HEK293 (cell line): ENCODE data around the gene IRAK3.

Source experiments
- CTCF ChIA-PET: fragments of 350-600 bp; formaldehyde crosslinking; extraction: SDS; loops from one replicate; lab custom pipeline; 2021; ENCODE audit warnings: antibody characterized with exemption; lab: Yijun Ruan, JAX
- POLR2A ChIA-PET: fragments of 300-600 bp; formaldehyde crosslinking; extraction: SDS; loops from one replicate; lab custom pipeline; 2020; ENCODE audit warnings: antibody characterized with exemption, inconsistent platforms; lab: Yijun Ruan, JAX
- H3K27ac ChIP-seq: fragments of 200-500 bp; sonication (Bioruptor generic); 2 replicates; pipeline ENCODE4 v1.5.1; 2014; ENCODE audit warnings: low read depth, low read length, control low read depth, inconsistent platforms; ENCODE audit errors: extremely low read depth
- H3K36me3 ChIP-seq, 2 experiments: fragments of 200-500 bp in 1 of 2; sonication (Bioruptor generic) in 1 of 2; 1 replicate in 1 of 2; 2 replicates in 1 of 2; pipeline ENCODE4 v1.5.1; 2014 to 2017; ENCODE audit warnings: inconsistent platforms in 2 of 2, low read length in 2 of 2; ENCODE audit not compliant: control insufficient read depth in 2 of 2, insufficient read depth in 1 of 2
- H3K4me1 ChIP-seq: fragments of 200-500 bp; sonication (Bioruptor generic); 2 replicates; pipeline ENCODE4 v1.5.1; 2014; ENCODE audit warnings: mild to moderate bottlenecking, low read length, inconsistent platforms; ENCODE audit not compliant: control insufficient read depth, insufficient read depth
- H3K4me3 ChIP-seq: 2 replicates; pipeline ENCODE4 v1.5.1; 2011; ENCODE audit warnings: low read depth, mild to moderate bottlenecking, control low read depth, low read length, moderate library complexity
- H3K9me3 ChIP-seq: fragments of 200-500 bp; sonication (Bioruptor generic); 2 replicates; pipeline ENCODE4 v1.5.1; 2014; ENCODE audit warnings: low read depth, low read length, inconsistent platforms; ENCODE audit not compliant: control insufficient read depth, insufficient read depth
- IKZF3 ChIP-seq: fragments of 450-650 bp; IDR thresholded peaks from 2 replicates; pipeline ENCODE4 v1.5.0; 2018; ENCODE audit warnings: missing biosample characterization, mild to moderate bottlenecking, missing genetic modification characterization, moderate library complexity
- KLF1 ChIP-seq: fragments of 450-650 bp; formaldehyde crosslinking; IDR thresholded peaks from 2 replicates; pipeline ENCODE4 v1.5.1; 2016; ENCODE audit warnings: missing biosample characterization, missing genetic modification characterization
- SP2 ChIP-seq: fragments of 450-650 bp; formaldehyde crosslinking; IDR thresholded peaks from 2 replicates; pipeline ENCODE4 v1.5.1; 2016; ENCODE audit warnings: missing biosample characterization, missing genetic modification characterization
- ZFP37 ChIP-seq: fragments of 450-650 bp; formaldehyde crosslinking; IDR thresholded peaks from 2 replicates; pipeline ENCODE4 v1.5.1; 2016; ENCODE audit warnings: missing biosample characterization, missing genetic modification characterization
- ZNF132 ChIP-seq: fragments of 450-650 bp; formaldehyde crosslinking; IDR thresholded peaks from 2 replicates; pipeline ENCODE4 v1.5.1; 2017; ENCODE audit warnings: missing biosample characterization, missing genetic modification characterization, borderline replicate concordance
- ZNF155 ChIP-seq: fragments of 450-650 bp; formaldehyde crosslinking; IDR thresholded peaks from 2 replicates; pipeline ENCODE4 v1.5.1; 2016; ENCODE audit warnings: missing biosample characterization, missing genetic modification characterization
- ZNF19 ChIP-seq: fragments of 450-650 bp; formaldehyde crosslinking; IDR thresholded peaks from 2 replicates; pipeline ENCODE4; 2016; ENCODE audit warnings: missing biosample characterization, missing genetic modification characterization, low read depth
- ZNF26 ChIP-seq: fragments of 450-650 bp; formaldehyde crosslinking; IDR thresholded peaks from 2 replicates; pipeline ENCODE4 v1.5.1; 2016; ENCODE audit warnings: missing biosample characterization, missing genetic modification characterization
- ZNF274 ChIP-seq, 2 experiments: fragments of 200-500 bp in 1 of 2; fragments of 450-650 bp in 1 of 2; sonication (Bioruptor generic) in 1 of 2; formaldehyde crosslinking in 1 of 2; IDR thresholded peaks; 2 replicates each; pipeline versions ENCODE4 v1.5.1 to v1.6.1; 2014 to 2016; ENCODE audit warnings: borderline replicate concordance in 1 of 2, inconsistent platforms in 1 of 2, low read length in 1 of 2, missing biosample characterization in 1 of 2, missing genetic modification characterization in 1 of 2
- ZNF558 ChIP-seq: fragments of 450-650 bp; formaldehyde crosslinking; IDR thresholded peaks from 2 replicates; pipeline ENCODE4 v1.5.1; 2016; ENCODE audit warnings: missing biosample characterization, missing genetic modification characterization
- ZNF777 ChIP-seq: fragments of 450-650 bp; formaldehyde crosslinking; IDR thresholded peaks from 2 replicates; pipeline ENCODE4 v1.5.1; 2017; ENCODE audit warnings: missing biosample characterization, missing genetic modification characterization, borderline replicate concordance
- ZSCAN18 ChIP-seq: fragments of 450-650 bp; formaldehyde crosslinking; IDR thresholded peaks from 2 replicates; pipeline ENCODE4 v1.5.1; 2016; ENCODE audit warnings: missing biosample characterization, missing genetic modification characterization
- TF ChIP-seq, protein P1 (sequence below): fragments of 450-650 bp; formaldehyde crosslinking; IDR thresholded peaks from 2 replicates; pipeline ENCODE4 v1.5.1; 2016; ENCODE audit warnings: missing biosample characterization, missing genetic modification characterization
- TF ChIP-seq, protein P2 (sequence below): fragments of 450-650 bp; formaldehyde crosslinking; IDR thresholded peaks from 2 replicates; pipeline ENCODE4 v1.5.1; 2016; ENCODE audit warnings: missing biosample characterization, missing genetic modification characterization
- TF ChIP-seq, protein P3 (sequence below): fragments of 450-650 bp; formaldehyde crosslinking; IDR thresholded peaks from 2 replicates; pipeline ENCODE4 v1.5.0; 2017; ENCODE audit warnings: missing biosample characterization, missing genetic modification characterization, borderline replicate concordance
- TF ChIP-seq, protein P4 (sequence below): fragments of 450-650 bp; formaldehyde crosslinking; IDR thresholded peaks from 2 replicates; pipeline ENCODE4 v1.5.1; 2016; ENCODE audit warnings: missing biosample characterization, missing genetic modification characterization

IRAK3 gene, protein sequence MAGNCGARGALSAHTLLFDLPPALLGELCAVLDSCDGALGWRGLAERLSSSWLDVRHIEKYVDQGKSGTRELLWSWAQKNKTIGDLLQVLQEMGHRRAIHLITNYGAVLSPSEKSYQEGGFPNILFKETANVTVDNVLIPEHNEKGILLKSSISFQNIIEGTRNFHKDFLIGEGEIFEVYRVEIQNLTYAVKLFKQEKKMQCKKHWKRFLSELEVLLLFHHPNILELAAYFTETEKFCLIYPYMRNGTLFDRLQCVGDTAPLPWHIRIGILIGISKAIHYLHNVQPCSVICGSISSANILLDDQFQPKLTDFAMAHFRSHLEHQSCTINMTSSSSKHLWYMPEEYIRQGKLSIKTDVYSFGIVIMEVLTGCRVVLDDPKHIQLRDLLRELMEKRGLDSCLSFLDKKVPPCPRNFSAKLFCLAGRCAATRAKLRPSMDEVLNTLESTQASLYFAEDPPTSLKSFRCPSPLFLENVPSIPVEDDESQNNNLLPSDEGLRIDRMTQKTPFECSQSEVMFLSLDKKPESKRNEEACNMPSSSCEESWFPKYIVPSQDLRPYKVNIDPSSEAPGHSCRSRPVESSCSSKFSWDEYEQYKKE

GRCh38 chr12:66188584-66189485 lies at the start of gene IRAK3:
IRAK3 (plus strand) TSS chr12:66189214; CDS start chr12:66189300, 86 bp downstream.
- H3K36me3 ChIP-seq = no peaks in the 10 kb centered on the region
- POLR2A ChIA-PET = no interaction called here
- TF ChIP-seq SP2 (tag by site-specific recombination) = no peak
- no peak for TF ChIP-seq KLF1 (tag by site-specific recombination)
- TF ChIP-seq, protein P1, sequence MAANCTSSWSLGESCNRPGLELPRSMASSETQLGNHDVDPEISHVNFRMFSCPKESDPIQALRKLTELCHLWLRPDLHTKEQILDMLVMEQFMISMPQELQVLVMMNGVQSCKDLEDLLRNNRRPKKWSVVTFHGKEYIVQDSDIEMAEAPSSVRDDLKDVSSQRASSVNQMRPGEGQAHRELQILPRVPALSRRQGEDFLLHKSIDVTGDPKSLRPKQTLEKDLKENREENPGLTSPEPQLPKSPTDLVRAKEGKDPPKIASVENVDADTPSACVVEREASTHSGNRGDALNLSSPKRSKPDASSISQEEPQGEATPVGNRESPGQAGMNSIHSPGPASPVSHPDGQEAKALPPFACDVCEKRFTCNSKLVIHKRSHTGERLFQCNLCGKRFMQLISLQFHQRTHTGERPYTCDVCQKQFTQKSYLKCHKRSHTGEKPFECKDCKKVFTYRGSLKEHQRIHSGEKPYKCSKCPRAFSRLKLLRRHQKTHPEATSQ = no peak
- TF ChIP-seq IKZF3 (tag by site-specific recombination) = no peak
- TF ChIP-seq, all 188 proteins: peak for 0
- Histone ChIP-seq H3K9me3 (no peaks in the 10 kb centered on the region), H3K27ac (no peak within 1 kb of the TSS), H3K4me3 (no peak within 1 kb of the TSS), H3K4me1 (peaks cover 11% of the 10 kb centered on the region; the same call in 1 of the 2 replicates)
- CTCF ChIA-PET = no interaction called here

- Histone ChIP-seq H3K4me3 (no peak overlapping the region), H3K4me1 (no peaks in the 10 kb centered on the region), H3K36me3 (peaks cover 9 to 40% of the 10 kb centered on the region in 2 experiments; a peak in 2 of 3 replicates), H3K27ac (no peak overlapping the region)
- POLR2A ChIA-PET = interaction anchor here (0.9 kb wide), 1 partner anchor 8 kb away, joined by 4 read pairs; the partner anchor contains the start of gene LLPH
- CTCF ChIA-PET = interaction anchor here (0.7 kb wide), 2 partner anchors 273 to 1246 kb away, joined by 3 read pairs; no protein-coding TSS in a partner anchor
- no peak for TF ChIP-seq ZNF558 (tag by site-specific recombination)
- no peak for TF ChIP-seq ZNF26 (tag by site-specific recombination)
- TF ChIP-seq, protein P2, sequence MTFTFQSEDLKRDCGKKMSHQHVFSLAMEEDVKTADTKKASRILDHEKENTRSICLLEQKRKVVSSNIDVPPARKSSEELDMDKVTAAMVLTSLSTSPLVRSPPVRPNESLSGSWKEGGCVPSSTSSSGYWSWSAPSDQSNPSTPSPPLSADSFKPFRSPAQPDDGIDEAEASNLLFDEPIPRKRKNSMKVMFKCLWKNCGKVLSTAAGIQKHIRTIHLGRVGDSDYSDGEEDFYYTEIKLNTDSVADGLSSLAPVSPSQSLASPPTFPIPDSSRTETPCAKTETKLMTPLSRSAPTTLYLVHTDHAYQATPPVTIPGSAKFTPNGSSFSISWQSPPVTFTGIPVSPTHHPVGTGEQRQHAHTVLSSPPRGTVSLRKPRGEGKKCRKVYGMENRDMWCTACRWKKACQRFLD (tag by site-specific recombination) = no peak
- TF ChIP-seq, protein P3, sequence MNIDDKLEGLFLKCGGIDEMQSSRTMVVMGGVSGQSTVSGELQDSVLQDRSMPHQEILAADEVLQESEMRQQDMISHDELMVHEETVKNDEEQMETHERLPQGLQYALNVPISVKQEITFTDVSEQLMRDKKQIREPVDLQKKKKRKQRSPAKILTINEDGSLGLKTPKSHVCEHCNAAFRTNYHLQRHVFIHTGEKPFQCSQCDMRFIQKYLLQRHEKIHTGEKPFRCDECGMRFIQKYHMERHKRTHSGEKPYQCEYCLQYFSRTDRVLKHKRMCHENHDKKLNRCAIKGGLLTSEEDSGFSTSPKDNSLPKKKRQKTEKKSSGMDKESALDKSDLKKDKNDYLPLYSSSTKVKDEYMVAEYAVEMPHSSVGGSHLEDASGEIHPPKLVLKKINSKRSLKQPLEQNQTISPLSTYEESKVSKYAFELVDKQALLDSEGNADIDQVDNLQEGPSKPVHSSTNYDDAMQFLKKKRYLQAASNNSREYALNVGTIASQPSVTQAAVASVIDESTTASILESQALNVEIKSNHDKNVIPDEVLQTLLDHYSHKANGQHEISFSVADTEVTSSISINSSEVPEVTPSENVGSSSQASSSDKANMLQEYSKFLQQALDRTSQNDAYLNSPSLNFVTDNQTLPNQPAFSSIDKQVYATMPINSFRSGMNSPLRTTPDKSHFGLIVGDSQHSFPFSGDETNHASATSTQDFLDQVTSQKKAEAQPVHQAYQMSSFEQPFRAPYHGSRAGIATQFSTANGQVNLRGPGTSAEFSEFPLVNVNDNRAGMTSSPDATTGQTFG = no peak
- no peak for TF ChIP-seq ZFP37 (tag by site-specific recombination)
- TF ChIP-seq, protein P4, sequence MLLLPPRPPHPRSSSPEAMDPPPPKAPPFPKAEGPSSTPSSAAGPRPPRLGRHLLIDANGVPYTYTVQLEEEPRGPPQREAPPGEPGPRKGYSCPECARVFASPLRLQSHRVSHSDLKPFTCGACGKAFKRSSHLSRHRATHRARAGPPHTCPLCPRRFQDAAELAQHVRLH = no peak
- no peak for TF ChIP-seq ZNF274 (IDR thresholded peaks at IDR 0.05; ENCODE audit: low read length)
- TF ChIP-seq ZNF274 (tag by site-specific recombination; IDR thresholded peaks at IDR 0.05; ENCODE audit: borderline replicate concordance) = no peak
- TF ChIP-seq ZNF777 = no peak
- TF ChIP-seq ZSCAN18 (tag by site-specific recombination) = no peak
- no peak for TF ChIP-seq ZNF155
- TF ChIP-seq ZNF19 = no peak
- no peak for TF ChIP-seq ZNF132 (tag by site-specific recombination)
- TF ChIP-seq, all 188 proteins: peak for 0
- no peaks in the 10 kb centered on the region for H3K9me3 ChIP-seq
These were observed 49.7 kb upstream of the IRAK3 start for GRCh38 chr12:66139328-66139727.
